Fibroblast of lung (primary cell): ENCODE measurements around the gene DGAT2.

ENCODE experiments used
- CTCF ChIP-seq, 2 donors: IDR thresholded peaks in 1 of 2; conservative IDR thresholded peaks in 1 of 2; 1 replicate in 1 of 2; 2 replicates in 1 of 2; pipeline ENCODE4 v1.5.1; 2011 to 2012; ENCODE audit warnings: low read length in 2 of 2, control low read depth in 1 of 2, inconsistent platforms in 1 of 2, low read depth in 1 of 2, mild to moderate bottlenecking in 1 of 2
- EZH2 ChIP-seq: IDR thresholded peaks from 2 replicates; pipeline ENCODE4 v1.5.1; 2012; ENCODE audit warnings: low read length, control low read depth, mild to moderate bottlenecking; ENCODE audit errors: missing control alignments

- no peak for TF ChIP-seq CTCF (conservative IDR thresholded peaks at IDR 0.05 in 1 of 2, IDR thresholded peaks at IDR 0.05 in 1 of 2; ENCODE audit: low read depth in 1 of 2, low read length in 2 of 2)
- no peak for TF ChIP-seq EZH2
These were observed 32.3 kb downstream of the DGAT2 start for GRCh38 chr11:75800728-75801361.
